ENCODE measurements around the gene STK38L.

DNA sequence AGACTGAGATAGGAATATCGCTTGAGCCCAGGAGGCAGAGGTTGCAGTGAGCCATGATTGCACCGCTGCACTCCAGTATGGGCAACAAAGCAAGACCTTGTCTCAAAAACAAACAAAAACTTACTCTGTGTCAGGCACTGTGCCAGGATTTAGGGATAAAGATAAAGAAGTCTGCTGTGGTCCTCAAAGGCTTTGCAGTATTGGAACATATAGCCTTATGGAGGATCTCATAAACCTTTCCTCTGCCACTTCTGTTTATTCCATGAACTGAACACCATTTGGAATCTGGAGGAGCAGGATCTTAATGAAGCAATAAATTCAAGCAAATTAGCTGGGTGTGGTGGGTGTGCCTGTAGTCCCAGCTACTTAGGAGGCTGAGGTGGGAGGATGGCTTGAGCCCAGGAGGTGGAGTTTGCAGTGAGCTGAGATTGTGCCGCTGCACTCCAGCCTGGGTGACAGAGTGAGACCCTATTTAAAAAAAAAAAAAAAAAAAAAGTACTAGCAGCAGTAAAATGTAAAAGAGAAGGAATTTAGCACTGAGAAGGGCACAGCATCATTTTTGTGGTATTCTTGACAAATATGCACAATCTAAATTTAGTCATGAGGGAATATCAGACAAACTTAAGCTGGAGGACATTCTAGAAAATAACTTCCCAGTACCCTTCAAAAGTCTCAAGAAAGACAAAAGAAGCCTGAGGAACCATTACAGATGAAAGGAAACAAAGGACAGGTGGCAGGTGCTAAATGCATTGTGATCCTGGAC lies 115.7 kb downstream of the STK38L start:
- TF ChIP-seq POLR2A (IDR thresholded peaks at IDR 0.05) (no peak), POLR2AphosphoS5 (IDR thresholded peaks at IDR 0.05) (no peak), EP300 (IDR thresholded peaks at IDR 0.05) (no peak)
